ENCODE data around the gene PRAC2.

- TF ChIP-seq, protein P1, sequence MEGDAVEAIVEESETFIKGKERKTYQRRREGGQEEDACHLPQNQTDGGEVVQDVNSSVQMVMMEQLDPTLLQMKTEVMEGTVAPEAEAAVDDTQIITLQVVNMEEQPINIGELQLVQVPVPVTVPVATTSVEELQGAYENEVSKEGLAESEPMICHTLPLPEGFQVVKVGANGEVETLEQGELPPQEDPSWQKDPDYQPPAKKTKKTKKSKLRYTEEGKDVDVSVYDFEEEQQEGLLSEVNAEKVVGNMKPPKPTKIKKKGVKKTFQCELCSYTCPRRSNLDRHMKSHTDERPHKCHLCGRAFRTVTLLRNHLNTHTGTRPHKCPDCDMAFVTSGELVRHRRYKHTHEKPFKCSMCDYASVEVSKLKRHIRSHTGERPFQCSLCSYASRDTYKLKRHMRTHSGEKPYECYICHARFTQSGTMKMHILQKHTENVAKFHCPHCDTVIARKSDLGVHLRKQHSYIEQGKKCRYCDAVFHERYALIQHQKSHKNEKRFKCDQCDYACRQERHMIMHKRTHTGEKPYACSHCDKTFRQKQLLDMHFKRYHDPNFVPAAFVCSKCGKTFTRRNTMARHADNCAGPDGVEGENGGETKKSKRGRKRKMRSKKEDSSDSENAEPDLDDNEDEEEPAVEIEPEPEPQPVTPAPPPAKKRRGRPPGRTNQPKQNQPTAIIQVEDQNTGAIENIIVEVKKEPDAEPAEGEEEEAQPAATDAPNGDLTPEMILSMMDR (IDR thresholded peaks at IDR 0.05; ENCODE audit: low read length): no peak
- no peak for TF ChIP-seq EZH2 (IDR thresholded peaks at IDR 0.05; ENCODE audit: borderline replicate concordance, low read length)
These were observed 21.0 kb upstream of the PRAC2 start for GRCh38 chr17:48701864-48702532.

Measured in OCI-LY1 (cell line).